AG04450 (cell line): ENCODE results near the gene PLA2G4E. TPM values are rescaled to one million over a fixed set of nuclear protein-coding genes. Genes with fewer than 3 reads are reported as not detected.

Source experiments
- CTCF ChIA-PET: fragments of 300-600, 350-600 bp; formaldehyde crosslinking; extraction: SDS; loops from one replicate; lab custom pipeline; 2022; ENCODE audit warnings: antibody characterized with exemption, inconsistent platforms; lab: Charles Lee
- POLR2A ChIA-PET: fragments of 350-600 bp; formaldehyde crosslinking; extraction: SDS; loops from one replicate; lab custom pipeline; 2021; ENCODE audit warnings: antibody characterized with exemption, inconsistent platforms; lab: Yijun Ruan, JAX
- DNase-seq: peaks from one replicate; pipeline ENCODE4 v3.0.0-alpha.2; 2011; ENCODE audit warnings: low read depth, low spot score
- H3K27ac ChIP-seq: one replicate; pipeline ENCODE4 v1.5.1; 2012; ENCODE audit warnings: low read depth, low read length, control low read depth
- H3K27me3 ChIP-seq: one replicate; pipeline ENCODE4 v1.6.0; 2012; ENCODE audit warnings: low read length; ENCODE audit not compliant: control insufficient read depth, insufficient read depth
- H3K4me3 ChIP-seq: 2 replicates; pipeline ENCODE4 v1.5.1; 2011; ENCODE audit warnings: mild to moderate bottlenecking, low read depth, low read length, control low read depth
- H3K9me3 ChIP-seq: 2 replicates; pipeline ENCODE4 v1.5.1; 2012; ENCODE audit warnings: low read length; ENCODE audit not compliant: control insufficient read depth, insufficient read depth
- CTCF ChIP-seq: IDR thresholded peaks from 2 replicates; pipeline ENCODE4 v1.5.1; 2011; ENCODE audit warnings: low read depth, low read length, control low read depth, inconsistent platforms
- polyA plus RNA-seq: library from polyadenylated mRNA; depleted of rRNA; stranded (reverse); fragments of >200 nt; gene quantifications from 2 replicates; pipeline ENCODE4 v1.2.3, GENCODE V29; 2011

The PLA2G4E gene
- polyA plus RNA-seq, 1 experiment = not detected

- no peak overlapping the region for H3K4me3 ChIP-seq
- peaks cover 27% of the 10 kb centered on the region for H3K27me3 ChIP-seq
- no peak overlapping the region for H3K27ac ChIP-seq
- DNase-seq = no peak
- H3K9me3 ChIP-seq = peaks cover 4% of the 10 kb centered on the region
- no peak for TF ChIP-seq CTCF
- ChIA-PET POLR2A (interaction anchor here (0.7 kb wide), 1 partner anchor 118 kb away, joined by 3 read pairs; no protein-coding TSS in a partner anchor), CTCF (interaction anchor here (2.0 to 4.2 kb wide), 2 partner anchors 21 to 74 kb away, joined by 5 to 25 read pairs; no protein-coding TSS in a partner anchor)
Measured at GRCh38 chr15:42063122-42063848, 42.4 kb upstream of the PLA2G4E start.

- POLR2A ChIA-PET = no interaction called here
- no peak for DNase-seq
Measured at GRCh38 chr15:42062284-42062806, 41.5 kb upstream of the PLA2G4E start.

GRCh38 chr15:42060797-42061196 lies 40.0 kb upstream of the PLA2G4E start:
- Histone ChIP-seq H3K4me3 (no peak overlapping the region), H3K27me3 (peaks cover 33% of the 10 kb centered on the region), H3K27ac (no peak overlapping the region), H3K9me3 (no peaks in the 10 kb centered on the region; the same call in 1 of the 2 replicates)
- ChIA-PET CTCF (interaction anchor here (0.6 to 1.3 kb wide), 4 partner anchors 9 to 608 kb away, joined by 3 to 5 read pairs (median 4); no protein-coding TSS in a partner anchor), POLR2A (no interaction called here)
- DNase-seq = no peak
- TF ChIP-seq CTCF = no peak

More at GRCh38 chr15:42062284-42062806, 41.5 kb upstream of the PLA2G4E start:
- no peak for TF ChIP-seq CTCF
- no peak overlapping the region for H3K27ac ChIP-seq
- H3K27me3 ChIP-seq = peaks cover 29% of the 10 kb centered on the region
- H3K9me3 ChIP-seq = peaks cover 3% of the 10 kb centered on the region
- CTCF ChIA-PET = interaction anchor here (0.6 to 4.2 kb wide), 6 partner anchors 8 to 73 kb away, joined by 3 to 25 read pairs (median 4); no protein-coding TSS in a partner anchor
- no peak overlapping the region for H3K4me3 ChIP-seq

GRCh38 chr15:42060477-42060763 lies 39.6 kb upstream of the PLA2G4E start:
- Histone ChIP-seq H3K27ac (no peak overlapping the region), H3K27me3 (peaks cover 32% of the 10 kb centered on the region), H3K4me3 (no peak overlapping the region), H3K9me3 (no peaks in the 10 kb centered on the region; the same call in 1 of the 2 replicates)
- TF ChIP-seq CTCF = no peak
- ChIA-PET POLR2A (no interaction called here), CTCF (interaction anchor here (0.6 to 1.3 kb wide), 4 partner anchors 9 to 608 kb away, joined by 3 to 5 read pairs (median 4); no protein-coding TSS in a partner anchor)
- DNase-seq = no peak
